ENCODE measurements around the gene PIGH.
A peak's percentile ranks its signal among the peaks of the same experiment; 100 is the strongest.

PIGH gene

GRCh38 chr14:67581643-67582042 is 18.4 kb downstream of the PIGH start:
- Histone ChIP-seq H3K27me3 (ENCODE audit: control insufficient read depth in 3 of 3, insufficient read depth in 3 of 3, low read depth in 1 of 3, low read length in 3 of 3) (no peaks in the 10 kb centered on the region), H3K18ac (ENCODE audit: low read length) (no peak overlapping the region), H3K4me2 (ENCODE audit: insufficient read depth, low read length, poor library complexity, severe bottlenecking) (no peak overlapping the region), H3K9ac (ENCODE audit: low read depth, low read length, poor library complexity) (no peak overlapping the region), H2BK5ac (ENCODE audit: low read length) (no peak overlapping the region), H3K36me3 (replicated peaks in 1 of 2; ENCODE audit: control insufficient read depth in 2 of 2, insufficient read depth in 2 of 2, low read length in 2 of 2) (peaks cover 12 to 18% of the 10 kb centered on the region in 2 donors), H3K14ac (ENCODE audit: low read length) (no peak overlapping the region), H3K79me1 (ENCODE audit: low read depth, low read length) (no peaks in the 10 kb centered on the region), H3K4me3 (ENCODE audit: low read length in 2 of 2) (no peak overlapping the region), H2BK12ac (ENCODE audit: low read length) (no peak overlapping the region), H2AFZ (ENCODE audit: low read length) (no peak overlapping the region), H2BK15ac (ENCODE audit: low read length) (no peak overlapping the region), H4K8ac (ENCODE audit: low read depth, low read length) (no peak overlapping the region), H2BK120ac (ENCODE audit: low read depth, low read length) (no peak overlapping the region), H2AK5ac (ENCODE audit: low read depth, low read length) (no peak overlapping the region), H3K9me3 (replicated peaks in 1 of 2; ENCODE audit: control insufficient read depth in 2 of 2, insufficient read depth in 1 of 2, low read depth in 1 of 2, low read length in 2 of 2) (no peaks in the 10 kb centered on the region), H3K4ac (ENCODE audit: low read length) (no peak overlapping the region), H3K27ac (replicated peaks; ENCODE audit: low read length) (no peak overlapping the region), H3K23ac (ENCODE audit: low read depth, low read length, poor library complexity) (no peak overlapping the region), H3K4me1 (ENCODE audit: control insufficient read depth in 2 of 2, insufficient read depth in 1 of 2, low read depth in 1 of 2, low read length in 2 of 2) (no peaks in the 10 kb centered on the region), H4K91ac (ENCODE audit: low read depth, low read length, poor library complexity) (no peak overlapping the region)
- no peak for DNase-seq (ENCODE audit: low spot score)
- WGBS, 2 donors (ENCODE audit: extremely low coverage in 2 of 2, insufficient read length in 2 of 2, insufficient replicate concordance in 1 of 2), result no CpG with 5 or more reads among the region's 1 CpG

GRCh38 chr14:67580336-67581171 is 19.5 kb downstream of the PIGH start:
- H3K4me3 ChIP-seq (ENCODE audit: low read length in 2 of 2), result no peak overlapping the region
- H3K4ac ChIP-seq (ENCODE audit: low read length), result no peak overlapping the region
- H2BK12ac ChIP-seq (ENCODE audit: low read length), result no peak overlapping the region
- no peak overlapping the region for H3K27ac ChIP-seq (replicated peaks; ENCODE audit: low read length)
- H3K27me3 ChIP-seq (ENCODE audit: control insufficient read depth in 3 of 3, insufficient read depth in 3 of 3, low read depth in 1 of 3, low read length in 3 of 3), result no peaks in the 10 kb centered on the region
- no peaks in the 10 kb centered on the region for H3K79me1 ChIP-seq (ENCODE audit: low read depth, low read length)
- no peak overlapping the region for H2BK120ac ChIP-seq (ENCODE audit: low read depth, low read length)
- H3K14ac ChIP-seq (ENCODE audit: low read length), result no peak overlapping the region
- no peak overlapping the region for H2BK5ac ChIP-seq (ENCODE audit: low read length)
- H3K9ac ChIP-seq (ENCODE audit: low read depth, low read length, poor library complexity), result no peak overlapping the region
- no peak overlapping the region for H3K18ac ChIP-seq (ENCODE audit: low read length)
- H3K23ac ChIP-seq (ENCODE audit: low read depth, low read length, poor library complexity), result peak overlapping the region; percentile 87
- peaks cover 7 to 9% of the 10 kb centered on the region in 2 donors for H3K36me3 ChIP-seq (replicated peaks in 1 of 2; ENCODE audit: control insufficient read depth in 2 of 2, insufficient read depth in 2 of 2, low read length in 2 of 2)
- no peak overlapping the region for H4K8ac ChIP-seq (ENCODE audit: low read depth, low read length)
- no peak overlapping the region for H3K4me2 ChIP-seq (ENCODE audit: insufficient read depth, low read length, poor library complexity, severe bottlenecking)
- DNase-seq (ENCODE audit: low spot score), result no peak
- no peaks in the 10 kb centered on the region for H3K4me1 ChIP-seq (ENCODE audit: control insufficient read depth in 2 of 2, insufficient read depth in 1 of 2, low read depth in 1 of 2, low read length in 2 of 2)
- no peak overlapping the region for H2AK5ac ChIP-seq (ENCODE audit: low read depth, low read length)
- no peak overlapping the region for H2AFZ ChIP-seq (ENCODE audit: low read length)
- no peak overlapping the region for H4K91ac ChIP-seq (ENCODE audit: low read depth, low read length, poor library complexity)
- H2BK15ac ChIP-seq (ENCODE audit: low read length), result no peak overlapping the region
- WGBS, 2 donors (ENCODE audit: extremely low coverage in 2 of 2, insufficient read length in 2 of 2, insufficient replicate concordance in 1 of 2), result no CpG with 5 or more reads among the region's 11 CpGs
- no peaks in the 10 kb centered on the region for H3K9me3 ChIP-seq (replicated peaks in 1 of 2; ENCODE audit: control insufficient read depth in 2 of 2, insufficient read depth in 1 of 2, low read depth in 1 of 2, low read length in 2 of 2)

DNA sequence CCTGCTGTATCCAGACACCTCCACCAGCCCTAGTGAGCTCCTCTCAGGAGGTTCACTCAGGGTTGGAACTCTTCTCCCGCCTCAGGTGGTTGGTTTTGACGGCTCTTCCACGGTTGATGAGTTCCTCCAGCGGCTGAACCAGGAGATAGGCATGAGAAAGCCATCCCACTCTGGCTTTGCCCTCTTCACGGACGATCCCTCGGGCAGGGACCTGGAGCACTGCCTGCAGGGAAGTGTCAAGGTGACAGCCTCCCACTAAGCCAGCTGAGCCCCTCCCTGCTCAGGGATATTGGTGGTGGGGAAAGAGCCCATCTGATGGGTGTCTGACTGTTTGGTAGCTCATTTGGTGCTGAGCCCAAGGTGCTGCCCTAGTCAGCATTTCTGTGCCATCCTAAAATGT is 20.4 kb downstream of the PIGH start:
- Histone ChIP-seq H2BK120ac (ENCODE audit: low read depth, low read length) (no peak overlapping the region), H2BK15ac (ENCODE audit: low read length) (no peak overlapping the region), H3K4me3 (ENCODE audit: low read length in 2 of 2) (no peak overlapping the region), H3K4me2 (ENCODE audit: insufficient read depth, low read length, poor library complexity, severe bottlenecking) (no peak overlapping the region), H3K14ac (ENCODE audit: low read length) (no peak overlapping the region), H2BK5ac (ENCODE audit: low read length) (no peak overlapping the region), H3K36me3 (replicated peaks in 1 of 2; ENCODE audit: control insufficient read depth in 2 of 2, insufficient read depth in 2 of 2, low read length in 2 of 2) (peaks cover 6 to 7% of the 10 kb centered on the region in 2 donors), H2AK5ac (ENCODE audit: low read depth, low read length) (peak overlapping the region; percentile 40), H3K4ac (ENCODE audit: low read length) (no peak overlapping the region), H3K18ac (ENCODE audit: low read length) (no peak overlapping the region), H3K27ac (replicated peaks; ENCODE audit: low read length) (no peak overlapping the region), H3K27me3 (ENCODE audit: control insufficient read depth in 3 of 3, insufficient read depth in 3 of 3, low read depth in 1 of 3, low read length in 3 of 3) (no peaks in the 10 kb centered on the region), H3K9ac (ENCODE audit: low read depth, low read length, poor library complexity) (no peak overlapping the region), H3K4me1 (ENCODE audit: control insufficient read depth in 2 of 2, insufficient read depth in 1 of 2, low read depth in 1 of 2, low read length in 2 of 2) (no peaks in the 10 kb centered on the region), H3K23ac (ENCODE audit: low read depth, low read length, poor library complexity) (no peak overlapping the region), H2AFZ (ENCODE audit: low read length) (no peak overlapping the region), H4K8ac (ENCODE audit: low read depth, low read length) (no peak overlapping the region), H3K9me3 (replicated peaks in 1 of 2; ENCODE audit: control insufficient read depth in 2 of 2, insufficient read depth in 1 of 2, low read depth in 1 of 2, low read length in 2 of 2) (no peaks in the 10 kb centered on the region), H2BK12ac (ENCODE audit: low read length) (no peak overlapping the region), H4K91ac (ENCODE audit: low read depth, low read length, poor library complexity) (no peak overlapping the region), H3K79me1 (ENCODE audit: low read depth, low read length) (no peaks in the 10 kb centered on the region)
- no peak for DNase-seq (ENCODE audit: low spot score)
- no CpG with 5 or more reads among the region's 7 CpGs for WGBS, 2 donors (ENCODE audit: extremely low coverage in 2 of 2, insufficient read length in 2 of 2, insufficient replicate concordance in 1 of 2)

GRCh38 chr14:67579040-67579439 is 21.0 kb downstream of the PIGH start:
- no peak overlapping the region for H3K27ac ChIP-seq (replicated peaks; ENCODE audit: low read length)

More at GRCh38 chr14:67579040-67579439, 21.0 kb downstream of the PIGH start:
- no peak overlapping the region for H4K91ac ChIP-seq (ENCODE audit: low read depth, low read length, poor library complexity)
- WGBS, 2 donors (ENCODE audit: extremely low coverage in 2 of 2, insufficient read length in 2 of 2, insufficient replicate concordance in 1 of 2), result no CpG with 5 or more reads among the region's 15 CpGs
- DNase-seq (ENCODE audit: low spot score), result no peak
- H3K79me1 ChIP-seq (ENCODE audit: low read depth, low read length), result no peaks in the 10 kb centered on the region
- no peaks in the 10 kb centered on the region for H3K27me3 ChIP-seq (ENCODE audit: control insufficient read depth in 3 of 3, insufficient read depth in 3 of 3, low read depth in 1 of 3, low read length in 3 of 3)
- H2BK5ac ChIP-seq (ENCODE audit: low read length), result no peak overlapping the region
- H3K9ac ChIP-seq (ENCODE audit: low read depth, low read length, poor library complexity), result no peak overlapping the region
- no peak overlapping the region for H3K18ac ChIP-seq (ENCODE audit: low read length)
- H3K4me2 ChIP-seq (ENCODE audit: insufficient read depth, low read length, poor library complexity, severe bottlenecking), result no peak overlapping the region
- no peak overlapping the region for H2AK5ac ChIP-seq (ENCODE audit: low read depth, low read length)
- H3K9me3 ChIP-seq (replicated peaks in 1 of 2; ENCODE audit: control insufficient read depth in 2 of 2, insufficient read depth in 1 of 2, low read depth in 1 of 2, low read length in 2 of 2), result no peaks in the 10 kb centered on the region
- H4K8ac ChIP-seq (ENCODE audit: low read depth, low read length), result no peak overlapping the region
- no peak overlapping the region for H2AFZ ChIP-seq (ENCODE audit: low read length)
- no peaks in the 10 kb centered on the region for H3K4me1 ChIP-seq (ENCODE audit: control insufficient read depth in 2 of 2, insufficient read depth in 1 of 2, low read depth in 1 of 2, low read length in 2 of 2)
- H3K23ac ChIP-seq (ENCODE audit: low read depth, low read length, poor library complexity), result no peak overlapping the region
- H2BK120ac ChIP-seq (ENCODE audit: low read depth, low read length), result no peak overlapping the region
- no peak overlapping the region for H2BK15ac ChIP-seq (ENCODE audit: low read length)
- peaks cover 6% of the 10 kb centered on the region in 2 donors for H3K36me3 ChIP-seq (replicated peaks in 1 of 2; ENCODE audit: control insufficient read depth in 2 of 2, insufficient read depth in 2 of 2, low read length in 2 of 2)
- H3K4ac ChIP-seq (ENCODE audit: low read length), result no peak overlapping the region
- H3K14ac ChIP-seq (ENCODE audit: low read length), result no peak overlapping the region
- no peak overlapping the region for H2BK12ac ChIP-seq (ENCODE audit: low read length)
- no peak overlapping the region for H3K4me3 ChIP-seq (ENCODE audit: low read length in 2 of 2)
